GM13977 (cell line): Measurements from ENCODE around the gene ATXN2L.

Experiments used
- DNase-seq: peaks from one replicate; pipeline ENCODE4 v3.0.0; 2012; ENCODE audit warnings: low spot score
- in situ Hi-C: fragments of 300-500 bp; cut with MboI; formaldehyde crosslinking; loops from one replicate; pipeline ENCODE4 v1.12.0; 2022; ENCODE audit warnings: low sequenced_read_pairs, low pct_unique_long_range_greater_than_20kb, mixed read lengths, inconsistent platforms; ENCODE audit not compliant: unreplicated experiment
- TF ChIP-seq, protein P1 (sequence below): IDR thresholded peaks from 2 replicates; pipeline ENCODE4 v1.5.1; 2012; ENCODE audit warnings: mild to moderate bottlenecking, control low read depth; ENCODE audit not compliant: insufficient read depth; ENCODE audit errors: extremely low read depth, missing control alignments

The ATXN2L gene

DNA sequence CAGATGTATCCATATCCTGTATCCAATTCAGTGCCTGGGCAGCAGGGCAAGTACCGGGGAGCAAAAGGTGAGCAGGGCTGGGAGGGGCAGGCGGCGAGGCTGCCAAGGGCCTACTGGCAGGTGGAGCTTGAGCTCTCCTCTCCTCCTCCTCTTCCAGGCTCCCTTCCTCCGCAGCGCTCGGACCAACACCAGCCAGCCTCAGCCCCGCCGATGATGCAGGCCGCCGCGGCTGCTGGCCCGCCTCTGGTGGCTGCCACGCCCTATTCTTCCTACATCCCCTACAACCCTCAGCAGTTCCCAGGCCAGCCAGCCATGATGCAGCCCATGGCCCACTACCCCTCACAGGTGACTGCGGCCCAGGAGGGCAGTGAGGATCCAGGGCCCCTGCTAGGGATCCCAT lies 11.6 kb downstream of the ATXN2L start:
- no peak for DNase-seq
- in situ Hi-C loops: no loop called here
- TF ChIP-seq, protein P1, sequence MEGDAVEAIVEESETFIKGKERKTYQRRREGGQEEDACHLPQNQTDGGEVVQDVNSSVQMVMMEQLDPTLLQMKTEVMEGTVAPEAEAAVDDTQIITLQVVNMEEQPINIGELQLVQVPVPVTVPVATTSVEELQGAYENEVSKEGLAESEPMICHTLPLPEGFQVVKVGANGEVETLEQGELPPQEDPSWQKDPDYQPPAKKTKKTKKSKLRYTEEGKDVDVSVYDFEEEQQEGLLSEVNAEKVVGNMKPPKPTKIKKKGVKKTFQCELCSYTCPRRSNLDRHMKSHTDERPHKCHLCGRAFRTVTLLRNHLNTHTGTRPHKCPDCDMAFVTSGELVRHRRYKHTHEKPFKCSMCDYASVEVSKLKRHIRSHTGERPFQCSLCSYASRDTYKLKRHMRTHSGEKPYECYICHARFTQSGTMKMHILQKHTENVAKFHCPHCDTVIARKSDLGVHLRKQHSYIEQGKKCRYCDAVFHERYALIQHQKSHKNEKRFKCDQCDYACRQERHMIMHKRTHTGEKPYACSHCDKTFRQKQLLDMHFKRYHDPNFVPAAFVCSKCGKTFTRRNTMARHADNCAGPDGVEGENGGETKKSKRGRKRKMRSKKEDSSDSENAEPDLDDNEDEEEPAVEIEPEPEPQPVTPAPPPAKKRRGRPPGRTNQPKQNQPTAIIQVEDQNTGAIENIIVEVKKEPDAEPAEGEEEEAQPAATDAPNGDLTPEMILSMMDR: no peak

DNA sequence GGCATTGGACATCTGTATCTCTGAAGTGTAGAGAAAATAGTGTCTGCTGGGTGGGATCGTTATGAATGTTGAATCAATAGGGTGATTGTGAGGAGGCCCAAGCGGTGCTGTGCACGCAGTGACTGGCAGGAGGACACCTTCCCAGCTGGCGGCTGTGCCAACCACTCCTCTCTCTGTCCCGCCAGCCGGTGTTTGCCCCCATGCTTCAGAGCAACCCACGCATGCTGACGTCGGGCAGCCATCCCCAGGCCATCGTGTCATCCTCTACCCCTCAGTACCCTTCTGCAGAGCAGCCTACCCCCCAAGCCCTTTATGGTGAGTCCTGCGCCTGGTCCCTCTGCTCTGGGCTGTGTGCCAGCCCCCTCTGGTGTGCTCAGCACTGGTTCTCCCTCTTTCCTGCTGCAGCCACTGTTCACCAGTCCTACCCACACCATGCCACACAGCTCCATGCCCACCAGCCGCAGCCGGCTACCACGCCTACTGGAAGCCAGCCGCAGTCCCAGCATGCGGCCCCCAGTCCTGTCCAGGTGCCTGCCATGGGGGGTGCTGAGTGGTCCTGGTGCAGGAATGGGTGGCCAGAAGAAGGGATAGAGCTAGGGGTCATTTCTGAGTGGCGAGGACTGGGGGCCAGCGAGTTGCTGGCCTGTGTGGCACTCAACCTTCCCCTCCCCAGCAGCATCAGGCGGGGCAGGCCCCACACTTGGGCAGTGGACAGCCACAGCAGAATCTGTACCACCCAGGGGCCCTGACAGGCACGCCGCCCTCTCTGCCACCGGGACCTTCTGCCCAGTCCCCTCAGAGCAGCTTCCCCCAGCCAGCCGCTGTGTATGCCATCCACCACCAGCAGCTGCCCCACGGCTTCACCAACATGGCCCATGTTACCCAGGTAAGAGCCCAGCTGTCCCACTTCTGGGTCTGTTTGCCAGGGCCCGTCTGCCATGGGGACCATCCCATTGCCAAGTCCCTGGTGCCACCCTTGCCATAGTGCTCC lies 12.4 kb downstream of the ATXN2L start:
- DNase-seq: no peak
- TF ChIP-seq, protein P1: no peak
- in situ Hi-C loops: no loop called here

DNA sequence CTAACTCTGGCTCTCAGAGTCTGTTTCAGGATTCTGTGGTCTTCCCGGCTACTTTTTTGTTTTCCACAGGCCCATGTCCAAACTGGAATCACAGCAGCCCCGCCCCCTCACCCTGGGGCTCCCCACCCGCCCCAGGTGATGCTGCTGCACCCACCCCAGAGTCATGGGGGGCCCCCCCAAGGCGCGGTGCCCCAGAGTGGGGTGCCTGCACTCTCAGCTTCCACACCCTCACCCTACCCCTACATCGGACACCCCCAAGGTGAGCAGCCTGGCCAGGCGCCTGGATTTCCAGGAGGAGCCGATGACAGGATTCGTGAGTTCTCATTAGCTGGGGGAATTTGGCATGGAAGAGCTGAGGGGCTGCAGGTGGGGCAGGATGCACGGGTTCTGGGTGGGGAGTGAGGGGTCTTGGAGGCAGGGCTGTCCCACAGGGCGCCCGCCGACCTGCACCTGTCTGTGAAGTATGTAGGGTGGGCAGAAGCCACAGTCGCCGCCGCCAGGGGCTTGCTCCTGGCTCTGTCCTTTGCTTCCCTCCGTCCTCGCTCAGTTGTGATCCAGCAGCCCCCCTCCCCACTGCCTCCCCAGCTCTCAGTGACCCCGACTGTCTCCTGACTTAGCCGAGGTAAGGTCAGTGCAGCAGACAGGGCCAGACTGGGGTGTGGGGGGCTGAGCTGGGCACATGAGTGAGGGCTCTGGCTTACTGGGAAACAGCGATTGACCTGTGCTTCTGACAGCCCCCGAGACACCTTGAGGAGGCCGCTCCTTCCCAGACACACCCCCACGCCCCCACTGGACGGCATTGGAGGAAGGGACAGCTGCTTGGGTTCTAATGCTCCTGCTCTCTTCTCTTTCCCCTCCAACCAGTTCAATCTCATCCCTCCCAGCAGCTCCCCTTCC lies 13.3 kb downstream of the ATXN2L start:
- TF ChIP-seq, protein P1: no peak
- no peak for DNase-seq
- in situ Hi-C loops: no loop called here

DNA sequence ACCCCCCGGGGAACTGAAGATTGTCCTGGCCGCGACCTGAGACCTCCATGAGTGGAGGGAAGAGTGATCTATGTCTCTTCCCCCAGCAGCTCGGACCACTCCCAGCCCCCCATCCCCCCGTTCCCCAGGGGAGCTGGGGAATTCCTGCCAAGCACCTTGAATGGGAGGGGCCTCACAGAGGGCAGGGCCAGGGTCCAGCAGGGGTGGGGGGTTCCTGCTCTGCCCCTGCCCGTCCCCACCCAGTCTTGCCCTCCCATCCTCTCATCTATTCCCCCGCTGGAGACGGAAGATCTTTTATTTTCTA lies 13.9 kb downstream of the ATXN2L start:
- in situ Hi-C loops: no loop called here
- DNase-seq: no peak
- TF ChIP-seq, protein P1: no peak

DNA sequence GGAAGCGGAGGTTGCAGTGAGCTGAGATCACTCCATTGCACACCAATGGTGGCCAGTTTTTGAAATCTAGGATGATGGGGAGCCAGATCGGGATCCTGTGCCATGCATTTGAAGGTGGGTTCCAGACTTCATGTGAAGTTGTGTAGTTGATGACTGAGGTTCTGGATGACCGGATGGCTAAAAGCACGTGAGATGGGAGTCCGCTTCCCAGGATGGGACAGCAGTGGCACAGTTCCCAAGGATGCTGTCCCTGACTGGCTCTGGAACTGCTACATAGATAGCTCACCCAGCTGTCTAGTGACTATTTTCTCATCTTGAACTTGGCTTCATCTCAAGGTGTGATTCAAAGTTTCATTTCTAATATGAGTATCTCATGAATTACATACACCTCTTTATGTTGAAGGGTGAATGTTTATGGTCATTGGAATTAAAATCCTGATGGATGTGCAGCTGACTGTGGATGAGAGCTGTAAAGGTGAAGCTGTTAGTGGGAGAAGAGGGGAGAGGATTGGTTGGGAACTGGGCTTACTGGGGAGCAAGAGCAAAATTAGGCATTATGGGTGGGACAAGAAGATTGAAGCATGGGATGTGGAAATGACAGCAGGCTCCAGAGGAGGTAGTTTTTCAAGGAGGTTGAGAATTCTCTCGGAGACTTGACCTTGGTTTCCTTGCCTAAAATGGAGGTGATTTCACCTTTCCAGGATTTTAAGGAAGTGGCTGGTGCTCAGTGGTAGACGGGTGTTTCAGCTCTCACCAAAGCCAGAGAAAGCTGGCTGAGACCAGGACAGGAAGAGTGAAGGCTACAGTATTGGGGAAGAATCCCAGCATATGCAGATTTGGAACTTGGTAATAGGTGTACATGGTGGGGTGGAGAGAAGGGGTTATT lies 15.1 kb downstream of the ATXN2L start:
- DNase-seq: no peak
- TF ChIP-seq, protein P1: no peak
- in situ Hi-C loops: no loop called here

DNA sequence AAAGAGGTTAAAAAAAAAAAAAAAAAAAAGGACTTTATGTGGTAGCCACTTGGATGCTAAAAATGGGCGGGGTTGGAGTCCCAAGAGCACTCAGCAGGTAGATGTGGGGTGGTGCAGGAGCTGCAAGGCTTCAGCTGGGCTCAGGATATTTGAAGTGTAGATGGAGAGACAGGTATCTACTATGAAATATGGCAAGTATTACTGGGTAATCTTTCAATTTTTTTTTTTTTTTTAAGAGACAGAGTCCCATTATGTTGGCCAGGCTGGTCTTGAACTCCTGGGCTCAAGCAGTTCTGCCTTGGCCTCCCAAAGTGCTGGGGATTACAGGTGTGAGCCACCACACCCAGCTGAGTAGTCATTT lies 15.7 kb downstream of the ATXN2L start:
- in situ Hi-C loops: no loop called here
- TF ChIP-seq, protein P1: no peak
- no peak for DNase-seq
